GM19395 (cell line): ENCODE results near the gene CAPN6.

ENCODE experiments used
- ATAC-seq: cut with Tn5 transposase; IDR thresholded peaks from one replicate; pipeline ENCODE4 v1.9.1; 2021; ENCODE audit warnings: mild to moderate bottlenecking, moderate library complexity; ENCODE audit not compliant: unreplicated experiment

Gene CAPN6

GRCh38 chrX:111270339-111270738 lies at the start of gene CAPN6:
Gene CAPN6 (minus strand): TSS chrX:111270483. CDS start chrX:111263936, 6,547 bp downstream.
- ATAC-seq = no peak

GRCh38 chrX:111319451-111319850 lies 49.2 kb upstream of the CAPN6 start:
- no peak for ATAC-seq

GRCh38 chrX:111318901-111319300 lies 48.6 kb upstream of the CAPN6 start:
- ATAC-seq = no peak

- ATAC-seq = no peak
Measured at GRCh38 chrX:111309083-111309482, 38.8 kb upstream of the CAPN6 start.

- no peak for ATAC-seq
Measured at GRCh38 chrX:111308039-111308438, 37.8 kb upstream of the CAPN6 start.

GRCh38 chrX:111302284-111302683 lies 32.0 kb upstream of the CAPN6 start:
- no peak for ATAC-seq

GRCh38 chrX:111288841-111289240 lies 18.6 kb upstream of the CAPN6 start:
- ATAC-seq = no peak

GRCh38 chrX:111284631-111285293 lies 14.5 kb upstream of the CAPN6 start:
- no peak for ATAC-seq

- no peak for ATAC-seq
Measured at GRCh38 chrX:111283446-111283845, 13.2 kb upstream of the CAPN6 start.

GRCh38 chrX:111282991-111283390 lies 12.7 kb upstream of the CAPN6 start:
- no peak for ATAC-seq

- ATAC-seq = no peak
Measured at GRCh38 chrX:111282139-111282538, 11.9 kb upstream of the CAPN6 start.

GRCh38 chrX:111268506-111268905 lies 1.8 kb downstream of the CAPN6 start:
- no peak for ATAC-seq

GRCh38 chrX:111265486-111265885 lies 4.8 kb downstream of the CAPN6 start:
- no peak for ATAC-seq

- no peak for ATAC-seq
Measured at GRCh38 chrX:111264385-111264784, 5.9 kb downstream of the CAPN6 start.

- ATAC-seq = no peak
Measured at GRCh38 chrX:111262086-111262485, 8.2 kb downstream of the CAPN6 start.

GRCh38 chrX:111260451-111260850 lies 9.8 kb downstream of the CAPN6 start:
- no peak for ATAC-seq

GRCh38 chrX:111259559-111259958 lies 10.7 kb downstream of the CAPN6 start:
- no peak for ATAC-seq

- no peak for ATAC-seq
Measured at GRCh38 chrX:111257733-111258132, 12.6 kb downstream of the CAPN6 start.

- no peak for ATAC-seq
Measured at GRCh38 chrX:111254896-111255693, 15.2 kb downstream of the CAPN6 start.

- no peak for ATAC-seq
Measured at GRCh38 chrX:111244235-111244750, 26.0 kb downstream of the CAPN6 start.

- ATAC-seq = no peak
Measured at GRCh38 chrX:111216293-111216801, 53.9 kb downstream of the CAPN6 start.

GRCh38 chrX:111207851-111208250 lies 62.4 kb downstream of the CAPN6 start:
- ATAC-seq = no peak
